Amniotic stem cell (primary cell): Measurements from ENCODE around the gene IFNA14.
"Not testable (repeated sequence)": the region's sequence is repeated elsewhere in the genome, so short reads cannot be mapped to it uniquely, and the experiment has no call there.

Experiments
- DNase-seq: peaks from one replicate; lab custom pipeline; 2025; lab: John Stamatoyannopoulos, UW

Gene IFNA14

GRCh38 chr9:21213411-21214326, 26.1 kb downstream of the IFNA14 start:
- not testable (repeated sequence) for DNase-seq

GRCh38 chr9:21212160-21212559, 27.6 kb downstream of the IFNA14 start:
- DNase-seq = not testable (repeated sequence)

GRCh38 chr9:21210782-21211181, 29.0 kb downstream of the IFNA14 start:
- not testable (repeated sequence) for DNase-seq

- no peak for DNase-seq
Measured at GRCh38 chr9:21210311-21210710, 29.5 kb downstream of the IFNA14 start.

GRCh38 chr9:21207043-21207442, 32.8 kb downstream of the IFNA14 start, which contains the start of gene IFNA10:
Gene IFNA10, minus strand, starts transcription at chr9:21207143. Its CDS starts 46 bp downstream, at chr9:21207097.
- not testable (repeated sequence) for DNase-seq

GRCh38 chr9:21205204-21205603, 34.6 kb downstream of the IFNA14 start:
- DNase-seq = no peak

- DNase-seq = not testable (repeated sequence)
Measured at GRCh38 chr9:21202105-21202504, 37.7 kb downstream of the IFNA14 start, which contains the start of gene IFNA7. Gene IFNA7, minus strand, starts transcription at chr9:21202205. Its CDS starts 40 bp downstream, at chr9:21202165.

- not testable (repeated sequence) for DNase-seq
Measured at GRCh38 chr9:21194867-21195776, 44.7 kb downstream of the IFNA14 start.
